ENCODE measurements around the gene SULF2.

- TF ChIP-seq, protein P1, sequence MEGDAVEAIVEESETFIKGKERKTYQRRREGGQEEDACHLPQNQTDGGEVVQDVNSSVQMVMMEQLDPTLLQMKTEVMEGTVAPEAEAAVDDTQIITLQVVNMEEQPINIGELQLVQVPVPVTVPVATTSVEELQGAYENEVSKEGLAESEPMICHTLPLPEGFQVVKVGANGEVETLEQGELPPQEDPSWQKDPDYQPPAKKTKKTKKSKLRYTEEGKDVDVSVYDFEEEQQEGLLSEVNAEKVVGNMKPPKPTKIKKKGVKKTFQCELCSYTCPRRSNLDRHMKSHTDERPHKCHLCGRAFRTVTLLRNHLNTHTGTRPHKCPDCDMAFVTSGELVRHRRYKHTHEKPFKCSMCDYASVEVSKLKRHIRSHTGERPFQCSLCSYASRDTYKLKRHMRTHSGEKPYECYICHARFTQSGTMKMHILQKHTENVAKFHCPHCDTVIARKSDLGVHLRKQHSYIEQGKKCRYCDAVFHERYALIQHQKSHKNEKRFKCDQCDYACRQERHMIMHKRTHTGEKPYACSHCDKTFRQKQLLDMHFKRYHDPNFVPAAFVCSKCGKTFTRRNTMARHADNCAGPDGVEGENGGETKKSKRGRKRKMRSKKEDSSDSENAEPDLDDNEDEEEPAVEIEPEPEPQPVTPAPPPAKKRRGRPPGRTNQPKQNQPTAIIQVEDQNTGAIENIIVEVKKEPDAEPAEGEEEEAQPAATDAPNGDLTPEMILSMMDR (conservative IDR thresholded peaks at IDR 0.05) = no peak
- no peak for TF ChIP-seq ZFX (IDR thresholded peaks at IDR 0.05)
Observed at GRCh38 chr20:47656318-47656717, 129.0 kb downstream of the SULF2 start.
